ENCODE measurements around the gene MAPKAP1.
"Not testable (repeated sequence)": the region's sequence is repeated elsewhere in the genome, so short reads cannot be mapped to it uniquely, and the experiment has no call there.

The MAPKAP1 gene

GRCh38 chr9:125404733-125405132 lies 302.3 kb downstream of the MAPKAP1 start:
- DNase-seq, result no peak

DNA sequence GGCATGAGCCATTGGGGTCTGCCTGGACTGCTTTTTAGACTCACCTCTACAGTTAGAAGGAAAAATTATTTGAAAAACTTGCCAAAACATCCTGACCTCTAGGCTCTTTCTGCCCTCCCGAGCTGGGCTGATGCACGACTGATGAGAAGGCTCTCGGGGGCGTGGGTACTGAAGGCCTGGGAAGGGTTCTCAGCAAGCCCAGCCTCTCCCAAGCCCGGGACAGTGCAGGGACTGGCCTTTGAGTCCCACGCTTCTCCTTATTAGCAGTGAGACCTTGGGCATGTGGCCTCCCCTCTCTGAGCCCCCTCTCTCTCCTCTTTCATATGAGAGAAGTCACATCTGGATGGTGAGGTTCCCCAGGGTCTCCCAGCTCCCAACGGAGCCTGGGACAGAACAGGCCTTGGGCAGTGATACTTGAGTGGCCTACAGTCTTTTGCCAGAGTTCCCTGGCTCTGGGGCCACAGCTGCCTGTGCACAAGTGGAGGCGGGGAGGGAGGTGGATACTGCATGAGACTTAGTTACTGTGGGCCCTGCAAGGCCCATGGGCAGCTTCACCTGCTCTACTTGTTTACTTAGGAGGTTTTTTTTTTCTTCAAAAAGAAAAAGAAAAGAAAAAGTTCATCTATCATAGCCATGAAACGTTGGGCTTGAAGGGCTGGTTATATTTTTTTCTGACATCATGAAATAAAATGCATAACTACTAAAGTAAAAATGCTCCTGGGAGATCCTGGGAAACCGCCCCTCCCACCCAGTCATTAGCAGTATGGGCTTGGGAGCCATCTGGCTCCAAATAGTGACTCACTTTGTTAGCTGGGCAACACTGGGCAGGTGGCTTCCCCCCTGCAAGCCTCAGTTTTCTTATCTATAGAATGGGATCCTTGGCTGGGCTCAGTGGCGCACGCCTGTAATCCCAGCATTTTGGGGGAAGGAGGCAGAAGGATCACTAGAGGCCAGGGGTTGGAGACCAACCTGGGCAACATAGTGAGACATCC lies 306.0 kb downstream of the MAPKAP1 start:
- no peak for DNase-seq

DNA sequence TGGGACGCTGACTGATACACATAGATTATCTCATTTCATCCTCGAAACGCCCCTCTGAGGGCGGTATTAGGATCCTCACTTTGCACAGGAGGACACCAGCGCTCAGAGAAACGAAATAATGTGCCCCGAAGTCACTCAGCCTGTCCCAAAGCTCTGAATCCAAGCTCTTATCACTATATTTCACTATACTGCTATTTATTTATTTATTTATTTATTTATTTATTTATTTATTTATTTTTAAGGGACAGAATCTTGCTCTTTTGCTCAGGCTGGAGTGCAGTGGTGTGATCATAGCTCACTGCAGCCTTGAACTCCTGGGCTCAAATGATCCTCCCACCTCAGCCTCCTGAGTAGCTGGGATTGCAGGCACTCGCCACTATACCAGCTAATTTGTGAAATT lies 306.8 kb downstream of the MAPKAP1 start:
- DNase-seq, result not testable (repeated sequence)

DNA sequence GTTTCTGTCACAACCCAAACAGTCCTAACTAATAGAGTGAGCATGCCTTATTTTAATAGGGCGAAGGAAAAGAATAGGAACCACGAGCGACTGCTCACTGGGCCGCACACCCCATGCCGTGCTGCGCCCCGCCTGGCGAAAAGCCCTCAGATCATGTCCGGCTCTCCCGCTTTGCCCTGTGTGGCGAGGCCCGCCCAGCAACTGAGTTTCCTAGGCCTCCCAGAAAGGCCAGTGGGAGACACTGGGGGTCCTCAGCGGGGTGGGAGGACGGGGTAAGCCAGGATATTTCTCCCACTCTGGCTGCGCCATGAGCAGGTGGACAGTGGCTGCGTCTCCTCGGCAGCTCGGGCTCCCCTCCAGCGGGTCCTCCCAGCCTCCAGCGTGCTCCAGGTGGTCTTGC lies 307.3 kb downstream of the MAPKAP1 start:
- DNase-seq, result no peak

- no peak for DNase-seq
These were observed 307.8 kb downstream of the MAPKAP1 start for GRCh38 chr9:125399165-125399564.

DNA sequence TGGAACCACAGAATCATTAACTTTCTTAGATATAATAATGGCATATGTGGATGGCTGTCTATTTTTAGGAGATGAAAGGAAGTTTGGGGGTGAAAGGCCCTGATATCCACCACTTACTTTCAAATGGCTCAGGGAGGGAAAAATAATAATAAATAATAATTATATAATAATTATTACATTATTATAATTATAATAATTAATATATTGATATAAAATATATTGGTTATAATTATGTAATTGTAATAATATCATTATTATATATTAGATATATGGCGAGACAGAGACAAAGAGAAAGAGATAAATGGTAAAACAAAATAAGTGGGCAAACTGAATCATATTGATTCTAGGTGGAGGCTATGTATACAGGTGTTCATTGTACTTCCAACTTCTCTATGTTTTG lies 308.8 kb downstream of the MAPKAP1 start:
- no peak for DNase-seq

GRCh38 chr9:125397736-125398135 lies 309.3 kb downstream of the MAPKAP1 start:
- DNase-seq, result no peak

- DNase-seq, result no peak
These were observed 310.2 kb downstream of the MAPKAP1 start for GRCh38 chr9:125396799-125397198.

DNA sequence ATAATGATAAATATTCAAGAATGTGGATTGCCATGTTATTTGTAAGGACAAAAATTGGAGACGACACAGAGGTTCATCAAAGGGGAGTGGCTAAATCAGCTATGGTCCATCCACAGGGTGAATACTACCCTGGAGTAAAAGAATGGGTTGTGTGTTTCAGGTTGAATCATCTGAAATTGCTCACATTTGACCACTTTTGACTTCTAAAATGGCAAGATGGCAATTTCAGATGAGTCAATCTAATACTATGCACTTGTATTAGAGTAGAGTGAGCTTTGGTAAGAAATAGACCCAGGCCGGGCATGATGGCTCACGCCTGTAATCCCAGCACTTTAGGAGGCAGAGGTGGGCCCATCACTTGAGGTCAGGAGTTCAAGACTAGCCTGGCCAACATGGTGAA lies 313.6 kb downstream of the MAPKAP1 start:
- no peak for DNase-seq

DNA sequence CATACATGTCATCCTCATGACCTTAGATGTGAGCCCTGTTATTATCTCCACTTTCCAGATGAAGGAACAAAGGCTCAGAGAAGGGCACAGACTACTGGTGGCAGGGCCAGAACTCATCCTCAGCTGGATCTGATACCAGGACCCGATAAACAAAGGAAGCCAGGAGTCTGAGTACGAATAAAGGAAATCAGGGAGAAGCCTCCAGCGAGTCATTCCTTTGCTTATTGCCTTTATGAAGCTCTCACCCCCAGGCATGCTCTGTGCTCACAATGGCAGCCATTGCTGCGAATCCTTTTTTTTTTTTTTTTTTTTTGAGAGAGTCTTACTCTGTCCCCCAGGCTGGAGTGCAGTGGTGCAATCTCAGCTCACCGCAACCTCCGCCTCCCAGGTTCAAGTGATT lies 315.3 kb downstream of the MAPKAP1 start:
- DNase-seq, result no peak

GRCh38 chr9:125388978-125389377 lies 318.0 kb downstream of the MAPKAP1 start:
- DNase-seq, result no peak

DNA sequence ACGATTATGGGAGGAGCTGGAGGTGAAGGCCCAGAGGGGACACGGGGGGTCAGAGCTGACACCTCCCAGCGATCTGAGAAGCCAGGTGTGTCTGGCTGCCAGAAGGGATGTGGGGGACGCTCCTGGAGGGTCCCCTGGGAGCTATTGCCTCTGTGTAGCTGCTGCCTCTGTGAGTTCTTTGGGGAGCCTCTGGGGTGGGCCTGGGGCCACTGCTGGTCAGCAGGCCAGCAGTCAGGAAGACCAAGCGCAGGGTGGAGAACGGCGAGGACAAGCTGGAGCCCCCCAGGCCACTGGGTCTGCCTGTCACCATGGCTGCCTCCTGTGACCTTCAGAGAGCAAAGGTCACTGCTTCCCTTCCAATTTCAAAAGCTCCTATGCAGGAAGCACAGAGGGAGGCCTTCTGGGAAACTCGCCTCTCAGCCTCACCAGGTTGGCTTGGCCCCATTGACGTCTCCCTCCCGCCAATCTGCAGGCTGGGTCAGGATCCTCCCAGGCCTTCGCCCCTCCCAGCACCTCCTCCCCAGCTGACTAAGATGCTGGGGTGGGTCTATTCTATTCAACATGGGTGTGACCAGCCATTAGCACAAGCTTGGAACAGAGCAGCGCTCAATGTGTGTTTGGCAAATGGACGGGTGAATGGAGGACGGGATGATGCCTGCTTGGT lies 319.0 kb downstream of the MAPKAP1 start:
- no peak for DNase-seq
